ENCODE measurements around the gene MPPED1. TPM values are rescaled to one million over a fixed set of nuclear protein-coding genes. Genes with fewer than 3 reads are reported as not detected.

MPPED1 gene
- total RNA-seq, 4 donors from 2014 or later: not detected

GRCh38 chr22:43407591-43407990, 4.2 kb upstream of the MPPED1 start:
- DNase-seq: no peak
- H3K27ac ChIP-seq: no peak overlapping the region
- H3K4me3 ChIP-seq: no peak overlapping the region
- no peaks in the 10 kb centered on the region for H3K9me3 ChIP-seq
- intact Hi-C loops (cut with DNase I): no loop called here
- no peaks in the 10 kb centered on the region for H3K36me3 ChIP-seq
- WGBS, 2 donors: 29 to 80% methylated on average over 1 of the region's 4 CpGs
- TF ChIP-seq, protein P1, sequence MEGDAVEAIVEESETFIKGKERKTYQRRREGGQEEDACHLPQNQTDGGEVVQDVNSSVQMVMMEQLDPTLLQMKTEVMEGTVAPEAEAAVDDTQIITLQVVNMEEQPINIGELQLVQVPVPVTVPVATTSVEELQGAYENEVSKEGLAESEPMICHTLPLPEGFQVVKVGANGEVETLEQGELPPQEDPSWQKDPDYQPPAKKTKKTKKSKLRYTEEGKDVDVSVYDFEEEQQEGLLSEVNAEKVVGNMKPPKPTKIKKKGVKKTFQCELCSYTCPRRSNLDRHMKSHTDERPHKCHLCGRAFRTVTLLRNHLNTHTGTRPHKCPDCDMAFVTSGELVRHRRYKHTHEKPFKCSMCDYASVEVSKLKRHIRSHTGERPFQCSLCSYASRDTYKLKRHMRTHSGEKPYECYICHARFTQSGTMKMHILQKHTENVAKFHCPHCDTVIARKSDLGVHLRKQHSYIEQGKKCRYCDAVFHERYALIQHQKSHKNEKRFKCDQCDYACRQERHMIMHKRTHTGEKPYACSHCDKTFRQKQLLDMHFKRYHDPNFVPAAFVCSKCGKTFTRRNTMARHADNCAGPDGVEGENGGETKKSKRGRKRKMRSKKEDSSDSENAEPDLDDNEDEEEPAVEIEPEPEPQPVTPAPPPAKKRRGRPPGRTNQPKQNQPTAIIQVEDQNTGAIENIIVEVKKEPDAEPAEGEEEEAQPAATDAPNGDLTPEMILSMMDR (IDR thresholded peaks at IDR 0.05): no peak
- TF ChIP-seq POLR2A (IDR thresholded peaks at IDR 0.05): no peak
- peaks cover 0 to 94% (median 4%) of the 10 kb centered on the region in 4 donors for H3K27me3 ChIP-seq
- peaks cover 0 to 25% (median 7%) of the 10 kb centered on the region in 3 donors for H3K4me1 ChIP-seq

GRCh38 chr22:43408009-43408408, 3.8 kb upstream of the MPPED1 start:
- DNase-seq: no peak
- intact Hi-C loops (cut with DNase I): no loop called here
- WGBS, 2 donors: 43 to 74% methylated on average over 2 of the region's 2 CpGs

DNA sequence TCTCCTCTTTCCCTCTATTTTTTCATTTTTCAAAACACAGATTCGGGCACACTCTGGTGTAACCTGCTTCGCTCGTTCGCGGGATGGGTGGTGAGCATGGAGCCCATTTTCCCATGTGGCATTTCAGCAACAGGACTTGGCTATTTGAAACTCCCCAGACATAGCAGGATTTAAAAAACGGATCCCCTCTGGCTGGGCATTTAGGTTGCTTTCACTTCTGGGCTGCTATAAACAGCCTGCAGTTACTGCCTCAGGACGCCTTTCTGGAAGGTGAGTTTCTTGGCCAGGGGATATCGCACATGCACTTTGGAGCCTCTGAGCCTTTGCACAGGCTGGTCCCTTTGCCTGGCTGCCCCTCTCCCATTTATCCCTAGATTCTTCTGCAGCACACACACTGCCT, 2.8 kb upstream of the MPPED1 start:
- Histone ChIP-seq H3K4me1 (peaks cover 0 to 19% (median 7%) of the 10 kb centered on the region in 3 donors), H3K27ac (no peak overlapping the region), H3K36me3 (no peaks in the 10 kb centered on the region), H3K9me3 (no peaks in the 10 kb centered on the region), H3K4me3 (no peak overlapping the region), H3K27me3 (peaks cover 0 to 94% (median 5%) of the 10 kb centered on the region in 4 donors)
- intact Hi-C loops (cut with DNase I): no loop called here
- no peak for TF ChIP-seq POLR2A (IDR thresholded peaks at IDR 0.05)
- TF ChIP-seq, protein P1 (IDR thresholded peaks at IDR 0.05): no peak
- DNase-seq: no peak
- WGBS, 2 donors: 82 to 84% methylated on average over 8 of the region's 8 CpGs

More at GRCh38 chr22:43408009-43408408, 3.8 kb upstream of the MPPED1 start:
- Histone ChIP-seq H3K4me1 (peaks cover 0 to 25% (median 7%) of the 10 kb centered on the region in 3 donors), H3K4me3 (no peak overlapping the region), H3K9me3 (no peaks in the 10 kb centered on the region), H3K27ac (no peak overlapping the region), H3K36me3 (no peaks in the 10 kb centered on the region), H3K27me3 (peaks cover 0 to 94% (median 5%) of the 10 kb centered on the region in 4 donors)
- no peak for TF ChIP-seq POLR2A (IDR thresholded peaks at IDR 0.05)
- TF ChIP-seq, protein P1 (IDR thresholded peaks at IDR 0.05): no peak

DNA sequence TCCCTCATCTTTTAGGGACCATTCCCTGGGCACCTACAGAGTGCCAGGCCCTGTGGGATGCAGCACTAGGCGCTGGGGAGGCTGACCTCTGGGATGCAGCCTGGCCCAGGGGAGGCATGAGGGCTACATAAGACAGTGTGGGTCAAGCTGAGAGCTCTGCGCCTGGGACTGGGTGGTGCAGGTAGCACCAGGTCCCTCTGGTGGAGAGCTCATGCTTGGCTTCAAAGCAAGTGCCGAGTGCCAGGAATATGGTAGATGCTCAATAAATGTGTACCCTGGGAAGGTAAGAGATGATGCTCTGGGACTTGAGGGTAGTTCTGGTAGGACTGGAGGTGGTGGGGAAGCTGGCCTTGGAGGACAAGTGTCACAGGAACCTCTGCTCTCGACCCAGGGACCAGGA, 2.0 kb upstream of the MPPED1 start:
- Histone ChIP-seq H3K36me3 (no peaks in the 10 kb centered on the region), H3K9me3 (no peaks in the 10 kb centered on the region), H3K27me3 (peaks cover 0 to 100% (median 5%) of the 10 kb centered on the region in 4 donors), H3K4me3 (no peak overlapping the region), H3K4me1 (peaks cover 0 to 11% (median 7%) of the 10 kb centered on the region in 3 donors), H3K27ac (no peak overlapping the region)
- TF ChIP-seq, protein P1 (IDR thresholded peaks at IDR 0.05): no peak
- TF ChIP-seq POLR2A (IDR thresholded peaks at IDR 0.05): no peak
- intact Hi-C loops (cut with DNase I): no loop called here
- no peak for DNase-seq
- WGBS, 2 donors: 53 to 79% methylated on average over 2 to 3 of the region's 4 CpGs

- H3K4me3 ChIP-seq: peak overlapping the region in 1 of 4 donors; percentile 22
- H3K9me3 ChIP-seq: no peaks in the 10 kb centered on the region
- no peak overlapping the region for H3K27ac ChIP-seq
- intact Hi-C loops (cut with DNase I): no loop called here
- peaks cover 0 to 7% (median 4%) of the 10 kb centered on the region in 3 donors for H3K4me1 ChIP-seq
- WGBS, 2 donors: no CpG with 5 or more reads among the region's 83 CpGs
- no peak for DNase-seq
- no peaks in the 10 kb centered on the region for H3K36me3 ChIP-seq
- no peak for TF ChIP-seq POLR2A (IDR thresholded peaks at IDR 0.05)
- TF ChIP-seq, protein P1 (IDR thresholded peaks at IDR 0.05): no peak
- peaks cover 0 to 100% (median 5%) of the 10 kb centered on the region in 4 donors for H3K27me3 ChIP-seq
Measured at GRCh38 chr22:43411040-43411868, 560 bp upstream of the MPPED1 start.

Measured in esophagus squamous epithelium (tissue), 5 donors.